Measurements from ENCODE around the gene SPRR2B.
"Not testable (repeated sequence)": the region's sequence is repeated elsewhere in the genome, so short reads cannot be mapped to it uniquely, and the experiment has no call there.

Gene SPRR2B

GRCh38 chr1:153071511-153071910 is at the start of gene SPRR2B:
SPRR2B (minus strand) TSS chr1:153071611; CDS start chr1:153070839, 772 bp downstream.
- no peak for DNase-seq

- no peak for DNase-seq
Measured at GRCh38 chr1:153120945-153121344, 49.5 kb upstream of the SPRR2B start.

- no peak for DNase-seq
Measured at GRCh38 chr1:153119491-153119971, 48.1 kb upstream of the SPRR2B start.

DNA sequence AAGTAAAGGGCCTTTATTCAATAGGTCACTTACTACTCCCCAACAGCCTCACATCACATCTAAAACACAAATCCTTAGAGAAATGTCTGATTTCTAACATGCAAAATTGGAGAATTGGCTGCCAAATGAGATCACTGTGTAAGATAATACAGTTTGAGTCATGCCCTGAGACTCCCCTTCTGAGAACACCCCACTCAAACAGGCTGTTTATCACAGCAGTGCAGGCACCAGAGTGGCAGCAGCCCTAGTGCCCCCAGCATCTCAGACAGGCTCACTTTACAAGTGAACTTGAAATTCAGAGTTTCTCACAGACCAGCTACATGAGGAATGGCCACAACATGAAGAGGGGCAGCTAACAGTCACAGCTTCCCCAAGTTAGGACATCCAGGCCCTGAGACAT is 43.9 kb upstream of the SPRR2B start:
- DNase-seq: not testable (repeated sequence)

GRCh38 chr1:153113416-153113815 is 42.0 kb upstream of the SPRR2B start, which contains the start of gene SPRR2F:
SPRR2F (minus strand) TSS chr1:153113516; CDS start chr1:153112733, 783 bp downstream.
- DNase-seq: no peak

GRCh38 chr1:153112454-153112853 is 41.0 kb upstream of the SPRR2B start:
- not testable (repeated sequence) for DNase-seq

DNA sequence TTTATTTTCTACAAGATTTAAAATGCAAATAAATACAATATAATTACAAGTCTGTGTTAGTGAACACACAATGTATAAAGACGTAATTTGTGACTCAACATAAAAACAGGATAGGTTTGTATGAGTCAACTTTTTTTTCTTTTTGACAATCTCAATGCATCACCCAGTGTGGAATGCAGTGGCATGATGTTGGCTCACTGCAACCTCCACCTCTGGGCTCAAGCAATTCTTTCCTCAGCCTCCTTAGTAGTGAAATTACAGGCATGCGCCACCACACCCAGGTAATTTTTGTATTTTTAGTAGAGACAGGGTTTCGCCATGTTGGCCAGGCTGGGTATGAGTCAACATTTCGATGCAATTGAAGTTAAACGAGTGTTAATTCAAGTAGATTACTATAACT is 28.8 kb upstream of the SPRR2B start:
- DNase-seq: no peak

GRCh38 chr1:153099461-153100045 is 28.1 kb upstream of the SPRR2B start:
- no peak for DNase-seq

- no peak for DNase-seq
Measured at GRCh38 chr1:153095764-153096163, 24.4 kb upstream of the SPRR2B start.

GRCh38 chr1:153094426-153094825 is 23.0 kb upstream of the SPRR2B start, which contains the start of gene SPRR2E:
SPRR2E (minus strand) TSS chr1:153094526; CDS start chr1:153093751, 775 bp downstream.
- DNase-seq: no peak

DNA sequence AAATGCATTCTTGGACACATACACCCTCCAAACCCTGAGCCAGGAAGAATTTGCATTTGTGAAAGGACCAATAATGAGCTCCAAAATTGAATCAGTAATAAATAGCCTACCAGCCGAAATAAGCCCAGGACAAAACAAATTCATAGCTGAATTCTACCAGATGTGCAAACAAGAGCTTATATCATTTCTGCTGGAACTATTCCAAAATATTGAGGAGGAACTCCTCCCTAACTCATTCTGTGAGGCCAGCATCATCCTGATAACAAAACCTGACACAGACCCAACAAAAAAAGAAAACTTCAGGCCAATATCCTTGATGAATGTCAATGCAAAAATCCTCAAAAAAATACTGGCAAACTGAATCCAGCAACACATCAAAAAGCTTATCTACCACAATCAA is 16.2 kb upstream of the SPRR2B start:
- no peak for DNase-seq

- DNase-seq: no peak
Measured at GRCh38 chr1:153081736-153082135, 10.3 kb upstream of the SPRR2B start.

GRCh38 chr1:153072806-153073726 is 1.7 kb upstream of the SPRR2B start:
- no peak for DNase-seq

GRCh38 chr1:153070243-153070642 is 1.2 kb downstream of the SPRR2B start:
- no peak for DNase-seq

DNA sequence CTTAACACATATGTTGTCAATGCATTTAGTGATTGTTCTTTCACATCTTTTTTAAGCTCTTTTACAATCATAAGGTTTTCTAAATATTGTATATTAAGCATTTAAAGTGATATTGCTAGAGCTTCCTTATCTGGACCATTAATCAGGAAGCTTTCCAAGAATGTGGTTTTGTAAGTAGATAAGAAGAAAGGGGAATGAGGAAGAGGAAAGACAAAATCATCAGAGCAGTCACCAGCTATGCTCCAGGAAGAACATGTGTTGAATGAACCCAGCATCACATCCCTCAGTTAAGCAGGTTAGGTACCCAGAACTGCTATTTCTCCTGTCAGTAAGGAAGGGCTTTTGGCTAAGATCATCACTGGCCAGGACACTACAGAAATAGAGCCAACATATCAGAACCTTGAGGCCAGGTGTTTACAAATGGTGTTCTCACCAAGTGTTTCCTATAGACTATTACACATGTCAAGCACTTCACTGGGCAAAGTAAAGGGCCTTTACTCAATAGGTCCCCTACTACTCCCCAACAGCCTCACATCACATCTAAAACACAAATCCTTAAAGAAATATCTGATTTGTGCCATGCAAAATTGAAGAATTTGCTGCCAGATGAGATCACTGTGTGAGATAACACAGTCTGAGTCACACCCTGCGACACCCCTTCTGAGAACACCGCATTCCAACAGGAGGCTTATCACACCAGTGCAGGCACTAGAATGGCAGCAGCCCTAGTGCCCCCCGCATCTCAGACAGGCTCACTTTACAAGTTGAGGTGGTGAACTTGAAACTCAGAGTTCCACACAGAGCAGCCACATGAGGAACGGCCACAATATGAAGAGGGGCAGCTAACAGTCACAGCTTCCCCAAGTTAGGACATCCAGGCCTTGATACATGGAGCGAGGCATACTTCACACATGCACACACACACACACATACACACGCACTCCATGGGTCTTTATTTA is 12.3 kb downstream of the SPRR2B start:
- no peak for DNase-seq

- DNase-seq: no peak
Measured at GRCh38 chr1:153058154-153058553, 13.3 kb downstream of the SPRR2B start.

GRCh38 chr1:153057375-153057774 is 14.0 kb downstream of the SPRR2B start, which contains the start of gene SPRR2A:
SPRR2A (minus strand) TSS chr1:153057512; CDS start chr1:153056735, 777 bp downstream.
- DNase-seq: no peak

DNA sequence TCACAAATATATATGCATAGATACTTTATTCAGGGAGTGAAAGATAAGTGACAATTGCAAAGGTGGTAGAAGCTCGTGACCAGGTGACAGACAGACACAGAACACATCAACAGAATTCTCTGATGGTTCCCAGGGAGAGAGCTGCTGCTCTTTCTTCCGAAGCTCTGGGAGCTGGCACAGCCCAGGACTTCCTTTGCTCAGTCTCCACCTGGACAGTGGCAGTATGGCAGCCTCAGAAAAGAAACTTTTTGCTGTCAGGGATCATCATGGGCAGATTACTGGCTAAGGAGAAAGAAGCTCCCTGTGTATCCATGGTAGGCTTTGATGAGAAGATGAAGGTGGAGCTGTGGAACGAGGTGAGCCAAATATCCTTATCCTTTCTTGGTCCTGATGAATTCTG is 15.3 kb downstream of the SPRR2B start:
- DNase-seq: not testable (repeated sequence)

GRCh38 chr1:153049211-153049610 is 22.2 kb downstream of the SPRR2B start:
- DNase-seq: no peak

GRCh38 chr1:153040950-153041631 is 30.3 kb downstream of the SPRR2B start, which contains the start of gene SPRR2D:
SPRR2D (minus strand) TSS chr1:153041120; CDS start chr1:153040346, 774 bp downstream.
- DNase-seq: no peak

DNA sequence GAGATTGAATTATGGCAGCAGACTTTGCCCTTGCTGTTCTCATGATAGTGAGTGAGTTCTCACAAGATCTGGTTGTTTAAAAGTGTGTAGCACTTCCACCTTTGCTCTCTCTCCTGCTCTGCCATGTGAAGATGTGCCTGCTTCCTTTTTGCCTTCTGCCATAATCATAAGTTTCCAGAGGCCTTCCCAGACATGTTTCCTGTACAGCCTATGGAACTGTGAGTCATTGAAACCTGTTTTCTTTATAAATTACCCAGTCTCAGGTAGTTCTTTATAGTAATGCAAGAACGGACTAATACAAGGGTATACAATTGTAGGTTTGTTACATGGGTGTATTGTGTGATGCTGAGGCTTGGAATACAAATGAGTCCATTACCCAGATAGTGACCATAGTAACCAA is 36.2 kb downstream of the SPRR2B start:
- DNase-seq: no peak

All from activated CD4-positive, alpha-beta T cell treated with anti-CD3 and anti-CD28 coated beads, Interleukin-2, amount 50 U/mL, for 4 hours (primary cell).